ENCODE measurements around the gene HLA-DQB1. TPM values are rescaled to one million over a fixed set of nuclear protein-coding genes. Genes with fewer than 3 reads are reported as not detected.

HLA-DQB1 gene
- total and polyA plus RNA-seq, 2 of the 13 experiments (the other 11 are each of a cell fraction or from before 2014, with no cell fraction given) = not detected

GRCh38 chr6:32621372-32621771, 45.1 kb downstream of the HLA-DQB1 start:
- H3K27me3 ChIP-seq (ENCODE audit: control insufficient read depth in 1 of 2, insufficient read depth in 2 of 2, low read length in 2 of 2) = peaks cover 0 to 3% of the 10 kb centered on the region in 2 experiments; a peak in 2 of 5 replicates
- no peak overlapping the region for H3K27ac ChIP-seq (ENCODE audit: extremely low read length, insufficient read depth, low read length)
- no peaks in the 10 kb centered on the region for H3K79me2 ChIP-seq (ENCODE audit: insufficient read depth, low read length)
- FAIRE-seq = no peak
- TF ChIP-seq TFAP4 (IDR thresholded peaks at IDR 0.05; ENCODE audit: borderline replicate concordance, low read depth) (no peak), ZUFSP (CRISPR knock-in tag; IDR thresholded peaks at IDR 0.05; ENCODE audit: borderline replicate concordance) (no peak), ARID2 (CRISPR knock-in tag; IDR thresholded peaks at IDR 0.05; ENCODE audit: borderline replicate concordance) (no peak), MAF1 (CRISPR knock-in tag; IDR thresholded peaks at IDR 0.05; ENCODE audit: borderline replicate concordance) (no peak), ZNF276 (CRISPR knock-in tag; IDR thresholded peaks at IDR 0.05; ENCODE audit: low read depth) (no peak), RAD51 (IDR thresholded peaks at IDR 0.05; ENCODE audit: borderline replicate concordance) (no peak)
- POLR2A ChIA-PET = no interaction called here
- CTCF ChIA-PET (ENCODE audit: low intra/inter-chr PET ratio, low total read pairs) = no interaction called here
- H3K9ac ChIP-seq (ENCODE audit: insufficient read depth, low read depth, low read length) = no peak overlapping the region
- H2AFZ ChIP-seq (ENCODE audit: low read length) = no peak overlapping the region
- DNase-seq (ENCODE audit: low spot score) = no peak
- intact Hi-C loops (cut with micrococcal nuclease; ENCODE audit: unreplicated experiment) = no loop called here
- no peak overlapping the region for H3K4me2 ChIP-seq (ENCODE audit: low read depth, low read length)
- no peaks in the 10 kb centered on the region for H3K9me3 ChIP-seq (ENCODE audit: low read length)
- no peak overlapping the region for H3K4me3 ChIP-seq (replicated peaks in 1 of 3; ENCODE audit: insufficient read depth in 1 of 3, low read depth in 2 of 3, low read length in 3 of 3)
- no peaks in the 10 kb centered on the region for H3K36me3 ChIP-seq (replicated peaks in 1 of 2; ENCODE audit: control insufficient read depth in 1 of 2, insufficient read depth in 2 of 2, low read length in 2 of 2)
- no TSS peak for BruUV-seq (replicated peaks)
- 3% methylated on average over 3 of the region's 3 CpGs for WGBS (ENCODE audit: low lambda C conversion rate)
- H3K4me1 ChIP-seq (ENCODE audit: insufficient read depth, low read length) = no peaks in the 10 kb centered on the region
- ATAC-seq = no peak
- in situ Hi-C loops (cut with HindIII; ENCODE audit: extremely low pct_ligation_motif_present, low pct_unique_long_range_greater_than_20kb) = no loop called here
- no peaks in the 10 kb centered on the region for H4K20me1 ChIP-seq (ENCODE audit: insufficient read depth, low read length)

Data from HepG2 (cell line).